Endothelial cell of umbilical vein (primary cell): Measurements from ENCODE around the gene JAZF1. TPM values are rescaled to one million over a fixed set of nuclear protein-coding genes. Genes with fewer than 3 reads are reported as not detected.

Experiments
- BruUV-seq: library from RNA; stranded (reverse); fragments of 400-500 nt; replicated peaks from 2 replicates; lab custom pipeline; 2021; lab: Mats Ljungman, UMichigan
- CTCF ChIA-PET: fragments of 300-600, 350-600 bp; sonication (Branson Sonifier 250); formaldehyde crosslinking; loops from one replicate; lab custom pipeline; 2021; ENCODE audit warnings: antibody characterized with exemption, inconsistent platforms; lab: Charles Lee
- POLR2A ChIA-PET: fragments of 300-600, 350-600 bp; sonication (Branson Sonifier 250); formaldehyde crosslinking; loops from one replicate; lab custom pipeline; 2021; ENCODE audit warnings: antibody characterized with exemption, inconsistent platforms; lab: Charles Lee
- DNase-seq: peaks from one replicate; pipeline ENCODE4 v3.0.0-alpha.2; 2011; ENCODE audit warnings: low read depth, low spot score
- FAIRE-seq: peaks from 2 replicates; lab custom pipeline; 2011; peaks lifted over from hg19 to GRCh38; lab: Jason Lieb, UNC
- H2AFZ ChIP-seq: 2 replicates; pipeline ENCODE4 v1.6.0; 2012; ENCODE audit warnings: low read depth, low read length, control low read depth, inconsistent platforms
- H3K27ac ChIP-seq: 2 replicates; pipeline ENCODE4 v1.5.1; 2011; ENCODE audit warnings: low read depth, mild to moderate bottlenecking, control low read depth, low read length, moderate library complexity; ENCODE audit not compliant: insufficient read depth
- H3K27me3 ChIP-seq, 2 experiments: 2 replicates each; pipeline versions ENCODE4 v1.6.0 to v1.6.1; 2011; ENCODE audit warnings: low read length in 2 of 2, mixed read lengths in 1 of 2; ENCODE audit not compliant: control insufficient read depth in 2 of 2, insufficient read depth in 2 of 2
- H3K36me3 ChIP-seq, 2 experiments: 2 replicates in 1 of 2; 3 replicates in 1 of 2; pipeline ENCODE4 v1.5.1; 2011; ENCODE audit warnings: low read length in 2 of 2, mild to moderate bottlenecking in 1 of 2, moderate library complexity in 1 of 2; ENCODE audit not compliant: control insufficient read depth in 2 of 2, insufficient read depth in 2 of 2; ENCODE audit errors: extremely low read depth in 1 of 2
- H3K4me1 ChIP-seq: 3 replicates; pipeline ENCODE4 v1.5.1; 2011; ENCODE audit warnings: mild to moderate bottlenecking, low read length; ENCODE audit not compliant: control insufficient read depth, insufficient read depth; ENCODE audit errors: extremely low read depth
- H3K4me2 ChIP-seq: 2 replicates; pipeline ENCODE4 v1.6.1; 2011; ENCODE audit warnings: low read length, control low read depth, mixed read lengths; ENCODE audit not compliant: insufficient read depth
- H3K4me3 ChIP-seq, 3 experiments: fragments of 200-600 bp in 1 of 3; sonication (generic), shearing (Covaris generic) in 1 of 3; replicated peaks in 1 of 3; 2 replicates each; pipeline ENCODE4 v1.5.1; 2011 to 2016; ENCODE audit warnings: control low read depth in 3 of 3, low read length in 3 of 3, mild to moderate bottlenecking in 2 of 3, inconsistent platforms in 1 of 3, low read depth in 1 of 3, moderate library complexity in 1 of 3; ENCODE audit not compliant: insufficient read depth in 1 of 3
- H3K79me2 ChIP-seq: 2 replicates; pipeline ENCODE4 v1.6.0; 2012; ENCODE audit warnings: low read length, inconsistent platforms; ENCODE audit not compliant: control insufficient read depth, insufficient read depth
- H3K9ac ChIP-seq: replicated peaks from 2 replicates; pipeline ENCODE3; 2011; ENCODE audit warnings: low read length, control low read depth; ENCODE audit not compliant: insufficient read depth; ENCODE audit errors: extremely low read depth
- H3K9me1 ChIP-seq: replicated peaks from 3 replicates; pipeline ENCODE4 v1.6.0; 2011; ENCODE audit warnings: mild to moderate bottlenecking, low read length; ENCODE audit not compliant: control insufficient read depth, insufficient read depth; ENCODE audit errors: extremely low read depth
- H3K9me3 ChIP-seq: replicated peaks from 2 replicates; pipeline ENCODE4 v1.5.1; 2012; ENCODE audit warnings: low read length, inconsistent platforms; ENCODE audit not compliant: control insufficient read depth, insufficient read depth
- H4K20me1 ChIP-seq: replicated peaks from 2 replicates; pipeline ENCODE3; 2011; ENCODE audit warnings: mild to moderate bottlenecking, low read length; ENCODE audit not compliant: control insufficient read depth, insufficient read depth; ENCODE audit errors: extremely low read depth
- CTCF ChIP-seq, 2 donors: IDR thresholded peaks; 1 replicate in 1 of 2; 2 replicates in 1 of 2; pipeline ENCODE4 v1.5.1; 2011; ENCODE audit warnings: low read length in 2 of 2, mild to moderate bottlenecking in 2 of 2, moderate library complexity in 2 of 2, control low read depth in 1 of 2, inconsistent platforms in 1 of 2, low read depth in 1 of 2; ENCODE audit not compliant: insufficient read depth in 1 of 2; ENCODE audit errors: extremely low read depth in 1 of 2
- EZH2 ChIP-seq: IDR thresholded peaks from 2 replicates; pipeline ENCODE4 v1.6.1; 2012; ENCODE audit warnings: borderline replicate concordance, low read depth, mild to moderate bottlenecking, moderate library complexity, low read length, inconsistent platforms; ENCODE audit not compliant: severe bottlenecking
- FOS ChIP-seq: IDR thresholded peaks from 2 replicates; pipeline ENCODE4 v1.6.1; 2011; ENCODE audit warnings: mild to moderate bottlenecking, low read length, moderate library complexity, borderline replicate concordance; ENCODE audit not compliant: insufficient read depth
- GATA2 ChIP-seq: IDR thresholded peaks from 2 replicates; pipeline ENCODE4 v1.7.0; 2011; ENCODE audit warnings: low read depth, mild to moderate bottlenecking, moderate library complexity, mixed read lengths, low read length; ENCODE audit not compliant: insufficient read length, insufficient read depth
- JUN ChIP-seq: IDR thresholded peaks from 2 replicates; pipeline ENCODE4 v1.6.1; 2011; ENCODE audit warnings: borderline replicate concordance, low read depth; ENCODE audit not compliant: insufficient read length, insufficient read depth
- MAX ChIP-seq: IDR thresholded peaks from 2 replicates; pipeline ENCODE4 v1.6.1; 2011; ENCODE audit not compliant: insufficient read depth, insufficient read length
- MYC ChIP-seq: IDR thresholded peaks from one replicate; pipeline ENCODE4 v1.6.1; 2011; ENCODE audit warnings: mild to moderate bottlenecking, low read depth, low read length
- POLR2A ChIP-seq: IDR thresholded peaks from 2 replicates; pipeline ENCODE4 v1.6.1; 2012; ENCODE audit warnings: low read depth, mild to moderate bottlenecking, control low read depth, low read length
- POLR2AphosphoS5 ChIP-seq: IDR thresholded peaks from 2 replicates; pipeline ENCODE4 v1.6.1; 2012; ENCODE audit warnings: low read depth, mild to moderate bottlenecking, control low read depth, low read length, moderate library complexity; ENCODE audit not compliant: insufficient read depth
- dilution Hi-C: fragments of 300-500 bp; cut with MboI; formaldehyde crosslinking; loops from one replicate; pipeline ENCODE4 v1.15.0; 2019; ENCODE audit warnings: low sequenced_read_pairs; ENCODE audit not compliant: extremely low pct_ligation_motif_present
- intact Hi-C: fragments of 100-400 bp; cut with micrococcal nuclease; formaldehyde crosslinking; loops from one replicate; pipeline ENCODE4 v1.10.0; 2022
- polyA plus RNA-seq, 4 experiments: library from polyadenylated mRNA; depleted of rRNA in 3 of 4; stranded (reverse) in 3 of 4; unstranded in 1 of 4; fragments of >200 nt; gene quantifications; 2 replicates each; pipeline versions ENCODE4 v1.2.1 to v1.2.3, GENCODE V29; 2011 to 2012; ENCODE audit warnings: missing spikeins in 1 of 4
- total RNA-seq: library from RNA; stranded (reverse); gene quantifications from 2 replicates; pipeline ENCODE4 v1.2.3, GENCODE V29; 2021

Gene JAZF1
- total and polyA plus RNA-seq, 2 donors (not counting 3 experiments of a cell fraction or from before 2014, with no cell fraction given), result 2.5 to 16.9 TPM

DNA sequence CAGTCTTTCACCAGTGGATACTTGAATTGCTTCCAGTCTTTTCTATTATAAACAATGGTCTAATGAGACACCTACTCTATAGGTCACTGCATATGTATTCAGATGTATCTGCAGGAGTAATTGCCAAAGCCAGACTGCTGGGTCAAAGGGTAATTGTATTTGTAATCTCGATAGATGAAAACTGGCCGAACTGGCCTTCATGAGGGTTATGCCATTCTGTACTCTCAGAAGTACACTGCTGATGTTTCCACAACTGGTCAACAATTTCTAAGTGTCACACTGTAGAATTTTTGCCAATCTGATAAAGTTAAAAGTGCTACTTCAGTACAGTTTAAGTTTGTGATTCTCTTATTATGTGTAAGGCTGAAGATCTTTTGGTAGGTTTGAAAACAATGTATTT lies 64.6 kb downstream of the JAZF1 start:
- Histone ChIP-seq H4K20me1 (no peaks in the 10 kb centered on the region), H3K36me3 (no peaks in the 10 kb centered on the region), H3K9me1 (no peaks in the 10 kb centered on the region), H3K4me2 (no peak overlapping the region), H2AFZ (no peak overlapping the region), H3K27me3 (no peaks in the 10 kb centered on the region), H3K9me3 (no peaks in the 10 kb centered on the region), H3K4me3 (no peak overlapping the region), H3K27ac (no peak overlapping the region), H3K9ac (no peak overlapping the region), H3K4me1 (peaks cover 4% of the 10 kb centered on the region), H3K79me2 (no peaks in the 10 kb centered on the region)
- DNase-seq (no peak), FAIRE-seq (no peak)
- intact Hi-C loops (no loop called here), dilution Hi-C loops (no loop called here)
- TF ChIP-seq FOS (no peak), CTCF (IDR thresholded peaks at IDR 0.05; ENCODE audit: extremely low read depth in 1 of 2, insufficient read depth in 1 of 2, low read depth in 1 of 2, low read length in 2 of 2) (no peak), JUN (no peak), MYC (no peak), EZH2 (no peak), MAX (no peak), POLR2AphosphoS5 (no peak), POLR2A (no peak), GATA2 (no peak)
- no TSS peak for BruUV-seq
- CTCF ChIA-PET, result no interaction called here
- POLR2A ChIA-PET, result no interaction called here
